ENCODE results near the gene MYCBP2. TPM values are rescaled to one million over a fixed set of nuclear protein-coding genes. Genes with fewer than 3 reads are reported as not detected.

The MYCBP2 gene
- polyA plus RNA-seq, 1 of the 3 experiments (the other 2 are of a cell fraction) = 18.5 TPM

GRCh38 chr13:77095288-77095687 is 231.6 kb downstream of the MYCBP2 start:
- peaks cover 29 to 67% of the 10 kb centered on the region in 2 experiments for H3K36me3 ChIP-seq (replicated peaks in 1 of 2; ENCODE audit: control insufficient read depth in 1 of 2, insufficient read depth in 2 of 2, low read length in 1 of 2)
- no peak overlapping the region for H3K9ac ChIP-seq
- WGBS (ENCODE audit: low lambda C conversion rate) = 97% methylated on average over 4 of the region's 4 CpGs
- peaks cover 0 to under 1% of the 10 kb centered on the region in 2 experiments; a peak in 1 of 4 replicates for H3K4me1 ChIP-seq (ENCODE audit: control insufficient read depth in 1 of 2, insufficient read depth in 2 of 2, low read depth in 1 of 2, low read length in 1 of 2)
- no peaks in the 10 kb centered on the region for H4K20me1 ChIP-seq (ENCODE audit: insufficient read depth)
- H2AFZ ChIP-seq (ENCODE audit: low read depth) = no peak overlapping the region
- H3K27me3 ChIP-seq (ENCODE audit: insufficient read depth) = no peaks in the 10 kb centered on the region
- POLR2A ChIA-PET = no interaction called here
- no peaks in the 10 kb centered on the region for H3F3A ChIP-seq (replicated peaks; ENCODE audit: insufficient read depth)
- H3K9me3 ChIP-seq = no peaks in the 10 kb centered on the region
- no peaks in the 10 kb centered on the region for H3K9me2 ChIP-seq
- no peak overlapping the region for H3K27ac ChIP-seq (ENCODE audit: low read depth in 2 of 2, low read length in 1 of 2)
- TF ChIP-seq TCF12 (IDR thresholded peaks at IDR 0.05) = no peak
- TF ChIP-seq REST (IDR thresholded peaks at IDR 0.05; ENCODE audit: low read depth, low read length) = no peak
- TF ChIP-seq MXI1 (IDR thresholded peaks at IDR 0.05; ENCODE audit: low read depth, low read length) = no peak
- no peak for TF ChIP-seq GATA2 (CRISPR knock-in tag; IDR thresholded peaks at IDR 0.05)
- no peak for TF ChIP-seq RAD21 (IDR thresholded peaks at IDR 0.05; ENCODE audit: low read length)
- TF ChIP-seq FOSL2 (IDR thresholded peaks at IDR 0.05; ENCODE audit: borderline replicate concordance, low read depth) = no peak
- TF ChIP-seq FOXM1 (IDR thresholded peaks at IDR 0.05; ENCODE audit: low read depth) = no peak
- TF ChIP-seq NRF1 (IDR thresholded peaks at IDR 0.05; ENCODE audit: low read depth, low read length) = no peak
- TF ChIP-seq MAX (IDR thresholded peaks at IDR 0.05; ENCODE audit: low read depth) = no peak
- TF ChIP-seq CTCF (IDR thresholded peaks at IDR 0.05) = no peak
- TF ChIP-seq RFX5 (IDR thresholded peaks at IDR 0.05; ENCODE audit: low read length) = no peak
- TF ChIP-seq USF2 (IDR thresholded peaks at IDR 0.05; ENCODE audit: borderline replicate concordance, low read depth, low read length) = no peak
- no peak for TF ChIP-seq EP300 (IDR thresholded peaks at IDR 0.05; ENCODE audit: borderline replicate concordance in 1 of 2, low read depth in 1 of 2, low read length in 1 of 2)
- no peak for TF ChIP-seq ELF1 (IDR thresholded peaks at IDR 0.05)
- TF ChIP-seq ZBTB33 (IDR thresholded peaks at IDR 0.05; ENCODE audit: borderline replicate concordance, low read depth) = no peak
- TF ChIP-seq NFIC (IDR thresholded peaks at IDR 0.05; ENCODE audit: borderline replicate concordance) = no peak
- no peak overlapping the region for H3K4me2 ChIP-seq
- H3K4me3 ChIP-seq (ENCODE audit: low read depth in 2 of 2, low read length in 1 of 2) = no peak overlapping the region
- no peak for DNase-seq
- no peaks in the 10 kb centered on the region for H3K79me2 ChIP-seq (ENCODE audit: insufficient read depth)
- CTCF ChIA-PET = no interaction called here
